Ectodermal cell (in vitro differentiated cells): Measurements from ENCODE around the gene RGS7.
"Not testable (repeated sequence)": the region's sequence is repeated elsewhere in the genome, so short reads cannot be mapped to it uniquely, and the experiment has no call there.

Experiments used
- H3K27ac ChIP-seq: 2 replicates; pipeline ENCODE4 v1.7.0; 2013; ENCODE audit warnings: mild to moderate bottlenecking, low read depth, low read length; ENCODE audit not compliant: insufficient read depth, poor library complexity, severe bottlenecking
- H3K27me3 ChIP-seq: 2 replicates; pipeline ENCODE4 v1.7.0; 2013; ENCODE audit warnings: mild to moderate bottlenecking, low read length; ENCODE audit not compliant: insufficient read depth, control insufficient read depth, poor library complexity, severe bottlenecking
- H3K36me3 ChIP-seq: one replicate; pipeline ENCODE4 v1.7.0; 2013; ENCODE audit warnings: low read length; ENCODE audit not compliant: control insufficient read depth, insufficient read depth
- H3K4me1 ChIP-seq: one replicate; pipeline ENCODE4 v1.7.0; 2013; ENCODE audit warnings: low read length; ENCODE audit not compliant: control insufficient read depth, insufficient read depth
- H3K4me3 ChIP-seq: 2 replicates; pipeline ENCODE4 v1.7.0; 2013; ENCODE audit warnings: low read depth, low read length, control low read depth; ENCODE audit not compliant: insufficient read depth
- H3K9me3 ChIP-seq: 2 replicates; pipeline ENCODE4 v1.7.0; 2013; ENCODE audit warnings: mild to moderate bottlenecking, low read length, moderate library complexity; ENCODE audit not compliant: control insufficient read depth
- WGBS, 2 experiments: methylation state at CpG; one replicate each; pipeline ENCODE4 v1.1.7; 2013; ENCODE audit warnings: missing lambda C conversion rate in 2 of 2; 5-methylcytosine and 5-hydroxymethylcytosine counted together

Gene RGS7

DNA sequence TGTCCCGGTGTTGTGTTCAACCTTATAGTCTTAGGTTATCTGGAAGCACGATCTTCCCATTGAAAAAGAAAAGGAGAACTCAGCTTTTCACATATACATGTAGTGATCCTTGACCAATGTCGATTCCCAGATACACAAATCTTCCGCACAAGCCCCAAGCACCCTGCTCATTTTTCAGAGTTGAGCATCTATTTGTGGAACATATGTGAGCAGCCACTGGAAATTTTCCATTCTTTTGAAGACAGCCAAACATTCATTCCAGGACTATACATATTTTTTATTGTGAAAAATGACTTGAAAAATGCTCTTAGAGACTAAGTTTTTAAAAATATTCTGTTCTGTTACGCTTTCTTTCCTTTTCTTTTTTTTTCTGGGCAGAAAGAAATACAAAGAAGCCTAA lies 371.9 kb downstream of the RGS7 start:
- WGBS, 2 experiments = 95 to 98% methylated on average over 4 to 5 of the region's 5 CpGs
- H3K9me3 ChIP-seq = no peaks in the 10 kb centered on the region
- H3K4me1 ChIP-seq = no peaks in the 10 kb centered on the region
- no peak overlapping the region for H3K4me3 ChIP-seq
- no peaks in the 10 kb centered on the region for H3K27me3 ChIP-seq
- H3K36me3 ChIP-seq = no peaks in the 10 kb centered on the region
- H3K27ac ChIP-seq = no peak overlapping the region

DNA sequence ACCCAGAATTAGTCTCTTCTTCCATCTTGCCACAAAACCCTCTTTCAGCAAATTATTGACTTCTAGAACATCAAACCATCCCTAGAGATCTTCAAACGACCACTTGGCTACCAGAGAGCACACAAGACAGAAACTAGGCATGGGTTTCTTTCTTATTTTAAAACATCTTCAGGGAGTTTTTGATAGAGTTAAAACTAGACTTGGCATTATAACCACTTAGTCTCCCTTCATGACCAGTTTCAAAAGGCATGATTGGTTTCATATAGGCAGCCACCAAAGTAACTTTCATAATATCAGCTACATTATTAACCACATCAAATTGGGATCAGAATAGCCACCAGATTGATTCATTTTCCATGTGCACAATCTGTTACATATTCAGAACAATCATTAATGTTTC lies 376.7 kb downstream of the RGS7 start:
- Histone ChIP-seq H3K4me3 (no peak overlapping the region), H3K9me3 (no peaks in the 10 kb centered on the region), H3K27ac (no peak overlapping the region), H3K27me3 (no peaks in the 10 kb centered on the region), H3K4me1 (no peaks in the 10 kb centered on the region), H3K36me3 (no peaks in the 10 kb centered on the region)
- WGBS, 2 experiments = 89 to 100% methylated on average over 1 of the region's 1 CpG

DNA sequence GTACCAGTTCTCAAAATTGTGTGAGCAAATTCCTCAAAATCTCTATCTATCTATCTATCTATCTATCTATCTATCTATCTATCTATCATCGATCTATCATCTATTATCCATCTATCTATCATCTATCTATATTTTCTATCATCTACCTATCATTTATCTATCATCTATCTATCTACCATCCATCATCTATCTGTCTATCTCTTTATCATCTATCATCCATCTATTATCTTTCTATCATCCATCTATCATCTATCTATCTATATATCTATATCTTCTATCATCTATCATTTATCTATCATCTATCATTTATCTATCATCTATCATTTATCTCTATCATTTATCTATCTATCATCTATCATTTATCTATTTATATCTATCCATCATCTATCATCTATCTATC lies 380.3 kb downstream of the RGS7 start:
- Histone ChIP-seq H3K27me3 (no peaks in the 10 kb centered on the region), H3K27ac (no peak overlapping the region), H3K4me3 (no peak overlapping the region), H3K9me3 (no peaks in the 10 kb centered on the region), H3K36me3 (no peaks in the 10 kb centered on the region), H3K4me1 (no peaks in the 10 kb centered on the region)
- WGBS, 2 experiments = 87 to 91% methylated on average over 1 of the region's 1 CpG

DNA sequence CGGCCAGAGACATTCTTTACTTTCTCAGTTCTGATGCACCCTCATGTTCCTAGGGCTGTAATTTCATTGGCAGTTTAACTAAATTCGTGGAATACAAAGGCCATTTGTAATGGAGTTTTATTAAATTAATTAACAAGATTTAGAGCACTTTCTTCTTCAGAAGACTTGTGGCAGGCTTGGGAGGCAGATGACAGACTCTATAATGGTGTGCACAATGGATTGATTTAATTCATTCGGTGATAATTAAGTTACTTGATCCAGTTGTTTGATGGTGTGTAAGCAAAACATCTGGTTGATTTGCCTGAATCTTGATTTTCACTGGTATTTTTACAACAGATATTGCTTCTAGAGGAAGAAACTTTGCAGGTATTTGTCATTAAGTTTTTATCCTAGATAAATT lies 383.1 kb downstream of the RGS7 start:
- H3K4me3 ChIP-seq = no peak overlapping the region
- H3K36me3 ChIP-seq = no peaks in the 10 kb centered on the region
- no peaks in the 10 kb centered on the region for H3K4me1 ChIP-seq
- WGBS, 2 experiments = 86 to 93% methylated on average over 3 of the region's 3 CpGs
- no peaks in the 10 kb centered on the region for H3K27me3 ChIP-seq
- no peaks in the 10 kb centered on the region for H3K9me3 ChIP-seq
- no peak overlapping the region for H3K27ac ChIP-seq

DNA sequence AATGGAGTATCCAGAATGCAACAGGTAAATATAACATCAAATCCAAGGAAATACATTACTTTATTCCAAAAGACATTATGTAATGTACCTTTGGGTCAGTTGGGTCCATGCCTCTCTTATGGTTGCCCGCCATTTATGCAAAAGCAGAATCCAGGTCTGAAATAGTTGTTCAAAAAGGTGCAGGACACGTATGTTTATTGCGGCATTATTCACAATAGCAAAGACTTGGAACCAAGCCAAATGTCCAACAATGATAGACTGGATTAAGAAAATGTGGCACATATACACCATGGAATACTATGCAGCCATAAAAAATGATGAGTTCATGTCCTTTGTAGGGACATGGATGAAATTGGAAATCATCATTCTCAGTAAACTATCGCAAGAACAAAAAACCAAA lies 384.9 kb downstream of the RGS7 start:
- not testable (repeated sequence) for H3K9me3 ChIP-seq, H3K27ac ChIP-seq, H3K4me1 ChIP-seq, H3K27me3 ChIP-seq, H3K36me3 ChIP-seq, H3K4me3 ChIP-seq
- 92 to 100% methylated on average over 3 of the region's 4 CpGs for WGBS, 2 experiments

DNA sequence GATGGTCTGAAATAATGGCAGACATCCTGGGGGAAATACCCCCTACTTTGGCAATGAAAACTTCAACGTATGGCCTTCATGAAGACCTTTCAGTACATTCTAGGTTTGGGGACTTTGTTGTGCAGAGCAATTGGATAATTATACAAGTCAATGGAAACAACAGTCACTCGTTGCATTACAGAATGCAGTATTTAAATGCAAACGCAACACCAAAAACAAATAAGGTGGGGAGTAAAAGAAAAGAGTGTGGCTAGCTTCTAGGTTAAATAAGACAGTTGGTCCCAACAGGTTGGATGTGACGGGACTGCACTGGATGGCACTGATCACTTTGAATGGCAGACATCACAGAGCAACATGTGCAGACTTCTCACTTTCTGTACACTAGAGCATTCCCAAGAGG lies 386.8 kb downstream of the RGS7 start:
- no peaks in the 10 kb centered on the region for H3K36me3 ChIP-seq
- no peaks in the 10 kb centered on the region for H3K4me1 ChIP-seq
- no peaks in the 10 kb centered on the region for H3K27me3 ChIP-seq
- H3K27ac ChIP-seq = no peak overlapping the region
- H3K4me3 ChIP-seq = no peak overlapping the region
- no peaks in the 10 kb centered on the region for H3K9me3 ChIP-seq
- WGBS, 2 experiments = 57 to 63% methylated on average over 4 of the region's 4 CpGs

DNA sequence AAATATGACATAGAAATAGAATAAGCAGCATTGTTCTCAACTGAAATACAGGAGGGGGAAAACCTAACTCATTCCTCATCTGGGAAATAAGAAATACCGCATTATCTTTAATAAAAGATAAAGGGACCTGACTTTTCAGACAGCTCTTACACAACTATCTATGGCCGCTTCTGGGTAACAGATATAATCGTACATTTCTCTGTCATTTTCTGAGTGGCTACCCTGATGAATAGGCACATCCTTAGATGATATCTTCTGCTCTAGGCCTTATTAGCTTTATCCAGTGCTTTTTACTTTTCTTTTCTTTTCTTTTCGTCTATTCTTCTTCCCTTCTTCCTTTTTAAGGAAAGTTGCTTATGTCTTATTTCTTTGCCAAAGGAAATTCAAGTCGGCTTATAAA lies 388.1 kb downstream of the RGS7 start:
- 93 to 96% methylated on average over 5 of the region's 5 CpGs for WGBS, 2 experiments
- Histone ChIP-seq H3K27ac (no peak overlapping the region), H3K27me3 (no peaks in the 10 kb centered on the region), H3K4me1 (no peaks in the 10 kb centered on the region), H3K9me3 (no peaks in the 10 kb centered on the region), H3K4me3 (no peak overlapping the region), H3K36me3 (no peaks in the 10 kb centered on the region)

DNA sequence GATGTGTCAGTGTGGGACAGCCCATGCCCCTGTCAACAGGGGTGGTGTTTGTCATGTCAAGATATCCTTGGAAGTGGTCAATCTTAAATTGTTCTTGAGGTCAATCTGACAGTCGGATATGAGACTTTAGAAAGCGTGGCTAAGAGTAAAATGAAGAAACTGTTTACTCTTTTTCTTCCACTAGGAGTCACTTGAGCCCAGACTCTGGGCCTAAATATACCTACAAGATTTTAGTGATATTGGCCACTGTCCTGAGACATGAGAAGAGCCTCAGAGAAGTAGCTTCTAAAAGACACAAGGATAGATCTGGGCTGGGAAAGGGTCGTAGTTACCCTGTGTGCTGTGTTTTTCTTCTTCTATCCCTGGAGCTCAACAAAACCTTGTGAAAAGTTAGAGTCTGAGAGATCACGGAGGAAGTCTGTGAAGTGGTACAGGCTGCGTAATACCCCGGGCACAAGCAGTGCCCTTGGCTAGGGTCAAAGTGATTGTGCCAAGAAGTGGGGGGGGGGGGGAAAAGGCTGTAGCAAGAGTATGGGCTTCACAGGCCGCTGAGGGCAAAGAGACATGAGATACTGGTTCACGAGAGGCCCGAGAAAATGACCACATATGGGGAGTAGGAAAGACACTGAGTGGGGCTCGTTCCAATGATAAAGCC lies 389.8 kb downstream of the RGS7 start:
- no peaks in the 10 kb centered on the region for H3K9me3 ChIP-seq
- H3K27ac ChIP-seq = no peak overlapping the region
- H3K36me3 ChIP-seq = no peaks in the 10 kb centered on the region
- no peaks in the 10 kb centered on the region for H3K27me3 ChIP-seq
- H3K4me3 ChIP-seq = no peak overlapping the region
- H3K4me1 ChIP-seq = no peaks in the 10 kb centered on the region
- WGBS, 2 experiments = 90% methylated on average over 10 of the region's 10 CpGs

DNA sequence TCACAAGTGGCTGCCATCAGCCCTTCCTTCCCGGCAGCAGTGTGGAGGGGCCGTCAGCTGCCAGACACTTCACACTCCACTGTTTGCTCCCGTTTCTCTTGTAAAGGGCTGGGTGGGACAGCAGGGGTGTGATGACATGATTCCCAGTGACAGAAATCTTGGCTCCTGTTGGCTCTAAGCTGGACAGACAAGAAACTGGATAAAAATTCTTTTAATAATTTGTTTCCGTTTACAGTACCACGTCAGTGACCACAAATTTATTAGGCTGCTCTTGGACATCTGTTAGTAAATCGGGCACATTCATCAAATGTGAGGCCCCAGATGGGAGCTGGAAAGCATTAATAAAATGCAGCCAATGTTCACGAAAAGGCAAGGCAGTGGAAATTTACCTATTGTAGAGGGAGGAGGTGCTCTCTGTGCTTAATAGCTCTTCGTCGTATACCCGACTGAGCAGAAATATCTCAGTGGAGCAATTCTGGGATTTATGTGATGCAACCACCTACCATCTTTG lies 391.4 kb downstream of the RGS7 start:
- H3K27ac ChIP-seq = no peak overlapping the region
- H3K27me3 ChIP-seq = no peaks in the 10 kb centered on the region
- H3K4me1 ChIP-seq = no peaks in the 10 kb centered on the region
- WGBS, 2 experiments = 86 to 92% methylated on average over 10 of the region's 10 CpGs
- H3K9me3 ChIP-seq = no peaks in the 10 kb centered on the region
- no peaks in the 10 kb centered on the region for H3K36me3 ChIP-seq
- no peak overlapping the region for H3K4me3 ChIP-seq

DNA sequence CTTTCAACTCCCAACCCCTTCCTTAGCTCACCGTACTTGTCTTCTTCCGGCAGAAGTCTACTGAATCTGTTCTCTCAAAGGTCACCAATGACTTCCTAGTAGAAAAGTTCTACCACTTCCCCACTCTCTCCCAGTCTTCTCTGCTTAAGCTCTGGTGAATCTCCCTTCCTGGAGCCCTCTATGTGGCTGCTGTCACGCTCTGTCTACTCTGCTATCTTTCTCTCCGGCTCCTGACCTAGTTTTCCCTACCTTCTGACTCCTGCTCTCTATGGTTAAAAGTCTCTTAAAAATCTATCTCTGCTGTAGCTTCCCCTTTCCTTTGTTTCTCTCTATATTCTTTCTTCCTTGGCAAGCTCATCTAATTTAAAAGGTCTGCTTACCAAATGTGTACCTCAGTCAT lies 394.9 kb downstream of the RGS7 start:
- no peak overlapping the region for H3K4me3 ChIP-seq
- 89 to 95% methylated on average over 4 of the region's 4 CpGs for WGBS, 2 experiments
- no peaks in the 10 kb centered on the region for H3K4me1 ChIP-seq
- no peaks in the 10 kb centered on the region for H3K9me3 ChIP-seq
- H3K36me3 ChIP-seq = no peaks in the 10 kb centered on the region
- no peak overlapping the region for H3K27ac ChIP-seq
- H3K27me3 ChIP-seq = no peaks in the 10 kb centered on the region

DNA sequence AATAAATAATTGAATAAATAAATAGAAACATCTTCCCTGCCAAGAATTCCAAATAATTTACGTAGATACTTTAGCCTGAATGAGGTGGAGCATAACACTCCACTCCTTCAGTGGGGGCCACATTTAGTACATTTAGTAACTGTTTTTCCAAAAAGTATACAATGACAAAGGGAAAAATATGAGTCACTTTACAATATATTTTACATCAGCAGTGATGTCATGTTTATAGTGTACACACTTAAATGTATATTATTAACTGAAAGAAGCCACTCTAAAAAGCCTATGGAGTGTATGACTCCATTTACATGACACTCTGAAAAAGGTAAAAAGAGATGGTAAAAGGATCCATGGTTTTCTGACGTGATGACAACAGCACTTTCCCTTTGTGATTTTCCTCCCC lies 400.6 kb downstream of the RGS7 start:
- no peak overlapping the region for H3K4me3 ChIP-seq
- no peaks in the 10 kb centered on the region for H3K4me1 ChIP-seq
- H3K27me3 ChIP-seq = no peaks in the 10 kb centered on the region
- no peak overlapping the region for H3K27ac ChIP-seq
- H3K36me3 ChIP-seq = no peaks in the 10 kb centered on the region
- no peaks in the 10 kb centered on the region for H3K9me3 ChIP-seq
- 67 to 95% methylated on average over 1 to 2 of the region's 2 CpGs for WGBS, 2 experiments
